ENCODE results near the gene SRSF2. TPM values are rescaled to one million over a fixed set of nuclear protein-coding genes. Genes with fewer than 3 reads are reported as not detected.
"Not testable (repeated sequence)": the region's sequence is repeated elsewhere in the genome, so short reads cannot be mapped to it uniquely, and the experiment has no call there.

The SRSF2 gene
- total RNA-seq, 1 donor from 2014 or later = 468 TPM

GRCh38 chr17:76706817-76707216, 30.3 kb downstream of the SRSF2 start:
- intact Hi-C loops (cut with micrococcal nuclease) = no loop called here

DNA sequence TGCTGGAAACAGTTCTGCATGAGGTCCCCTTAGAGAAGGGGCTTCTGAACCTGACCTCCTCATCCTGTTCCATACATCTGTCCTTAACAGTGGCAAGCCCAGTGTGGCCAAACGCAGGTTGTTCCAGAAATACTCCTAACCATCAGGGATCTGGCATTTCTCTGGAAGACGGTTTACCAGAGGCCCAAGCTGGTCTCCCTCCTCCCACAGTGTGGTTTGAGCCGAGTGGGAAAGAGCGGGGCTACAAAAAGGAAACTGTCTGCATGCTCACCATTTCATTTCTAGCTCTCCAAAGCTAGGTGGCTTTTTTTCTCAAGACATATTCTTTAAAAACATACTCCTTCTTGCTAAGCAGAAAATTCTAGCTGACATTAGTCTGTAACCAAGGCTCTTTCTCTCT, 32.3 kb downstream of the SRSF2 start:
- intact Hi-C loops (cut with micrococcal nuclease) = no loop called here

DNA sequence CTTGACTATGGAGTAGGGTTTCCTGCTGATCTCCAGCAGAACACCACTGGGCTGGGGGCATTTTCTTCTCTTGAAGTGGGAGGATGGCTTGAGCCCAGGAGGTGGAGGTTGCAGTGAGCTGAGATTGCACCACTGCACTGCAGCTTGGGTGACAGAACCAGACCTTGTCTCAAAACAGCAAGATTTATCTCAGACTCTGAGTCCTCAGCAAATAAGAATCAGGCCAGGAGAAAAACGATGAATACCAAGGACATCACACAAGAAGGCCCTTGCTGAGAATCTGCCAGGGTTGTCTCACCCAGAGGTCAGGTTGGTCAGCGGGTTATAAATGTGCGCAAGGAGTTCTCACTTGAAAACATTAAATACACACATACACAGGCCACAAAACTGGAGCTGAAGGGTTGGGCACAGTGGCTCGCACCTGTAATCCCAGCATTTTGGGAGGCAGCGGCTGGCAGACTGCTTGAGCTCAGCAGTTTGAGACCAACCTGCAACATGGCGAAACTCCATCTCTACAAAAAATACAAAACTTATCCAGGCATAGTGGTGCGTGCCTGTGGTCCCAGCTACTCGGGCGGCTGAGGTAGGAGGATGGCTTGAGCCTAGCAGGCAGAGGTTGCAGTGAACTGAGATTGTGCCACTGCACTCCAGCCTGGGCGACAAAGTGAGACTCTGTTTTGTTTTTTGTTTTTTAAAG, 34.0 kb downstream of the SRSF2 start:
- intact Hi-C loops (cut with micrococcal nuclease) = no loop called here

GRCh38 chr17:76702076-76702475, 35.1 kb downstream of the SRSF2 start:
- intact Hi-C loops (cut with micrococcal nuclease) = no loop called here

GRCh38 chr17:76701471-76701967, 35.6 kb downstream of the SRSF2 start:
- intact Hi-C loops (cut with micrococcal nuclease) = no loop called here

- intact Hi-C loops (cut with micrococcal nuclease) = no loop called here
These were observed 36.3 kb downstream of the SRSF2 start for GRCh38 chr17:76700617-76701470.

DNA sequence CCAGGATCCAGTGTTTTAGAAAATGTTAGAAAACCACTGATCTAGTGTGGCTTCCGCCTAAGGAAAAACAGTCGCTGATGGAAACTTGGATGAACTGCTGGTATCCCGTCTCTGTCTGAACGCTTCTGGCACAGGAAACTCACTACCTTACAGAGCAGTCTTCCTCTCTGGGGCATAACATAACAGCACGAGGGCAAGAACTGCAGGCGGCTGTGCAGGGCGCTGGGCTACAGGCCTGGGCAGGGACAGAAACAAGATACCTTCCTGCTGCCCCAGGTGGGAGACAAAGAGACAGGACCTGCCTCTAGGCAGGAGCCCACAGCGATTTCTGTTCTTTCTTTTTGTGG, 36.9 kb downstream of the SRSF2 start:
- intact Hi-C loops (cut with micrococcal nuclease) = no loop called here

DNA sequence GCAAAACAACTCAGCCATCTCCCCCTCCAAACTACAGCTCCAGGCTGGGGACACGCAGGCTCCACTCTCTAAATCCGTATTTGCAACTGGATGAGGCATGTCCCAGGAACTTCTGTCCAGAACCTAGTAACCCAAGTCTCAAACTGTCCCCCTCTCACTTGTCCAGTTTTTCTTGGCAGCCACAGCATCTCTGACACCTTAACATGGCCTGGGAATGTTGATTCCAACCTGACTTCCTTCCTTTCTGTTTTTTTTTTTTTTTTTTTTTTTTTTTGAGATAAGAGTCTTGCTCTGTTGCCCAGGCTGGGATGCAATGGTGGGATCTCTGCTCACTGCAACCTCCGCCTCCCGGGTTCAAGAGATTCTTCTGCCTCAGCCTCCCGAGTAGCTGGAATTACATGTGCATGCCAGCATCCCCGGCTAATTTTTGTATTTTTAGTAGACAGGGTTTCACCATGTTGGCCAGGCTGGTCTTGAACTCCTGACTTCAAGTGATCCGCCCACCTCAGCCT, 38.6 kb downstream of the SRSF2 start:
- intact Hi-C loops (cut with micrococcal nuclease) = not testable (repeated sequence)

- intact Hi-C loops (cut with micrococcal nuclease) = no loop called here
These were observed 39.2 kb downstream of the SRSF2 start for GRCh38 chr17:76697702-76698465.

GRCh38 chr17:76696763-76697701, 40.1 kb downstream of the SRSF2 start:
- intact Hi-C loops (cut with micrococcal nuclease) = no loop called here

GRCh38 chr17:76695059-76695831, 41.9 kb downstream of the SRSF2 start:
- intact Hi-C loops (cut with micrococcal nuclease) = no loop called here

DNA sequence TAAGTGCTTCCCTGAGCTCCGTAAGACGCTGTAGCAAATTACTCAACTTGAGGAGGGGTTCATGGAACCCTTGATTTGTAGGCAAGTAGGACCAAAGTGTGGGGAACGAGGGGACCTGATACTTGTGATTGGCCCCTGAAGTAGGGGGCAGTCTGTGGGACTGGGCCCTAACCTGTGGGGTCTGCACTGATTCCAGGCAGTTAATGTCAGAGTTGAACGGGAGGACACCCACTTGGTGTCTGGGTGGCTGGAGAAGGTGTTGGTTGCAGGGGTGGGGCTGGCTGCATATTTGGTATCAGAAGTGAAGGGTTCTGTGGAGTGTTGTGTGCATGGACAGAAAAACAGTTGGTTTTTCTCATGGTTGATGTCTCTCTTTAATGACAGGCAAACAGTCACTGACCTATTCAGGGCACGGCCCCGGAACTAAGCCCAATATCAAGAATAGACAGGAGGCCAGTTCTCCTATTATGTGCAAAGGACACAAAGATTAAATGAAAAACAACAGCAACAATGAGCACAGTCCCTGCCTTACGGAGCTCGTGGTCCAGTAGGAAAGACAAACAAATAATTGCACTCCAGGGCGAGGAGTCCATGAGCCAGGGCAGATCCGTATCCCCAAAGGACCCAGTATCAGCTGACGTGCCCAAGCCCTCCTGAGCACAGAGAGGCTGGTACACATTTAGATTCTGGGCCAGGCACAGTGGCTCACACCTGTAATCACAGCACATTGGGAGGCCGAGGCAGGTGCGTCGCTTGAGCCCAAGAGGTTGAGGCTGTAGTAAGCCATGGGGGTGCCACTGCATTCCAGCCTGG, 45.5 kb downstream of the SRSF2 start:
- intact Hi-C loops (cut with micrococcal nuclease) = no loop called here

- intact Hi-C loops (cut with micrococcal nuclease) = no loop called here
These were observed 46.4 kb downstream of the SRSF2 start for GRCh38 chr17:76690596-76691280.

- intact Hi-C loops (cut with micrococcal nuclease) = no loop called here
These were observed 47.3 kb downstream of the SRSF2 start for GRCh38 chr17:76689859-76690258.

- intact Hi-C loops (cut with micrococcal nuclease) = no loop called here
These were observed 48.9 kb downstream of the SRSF2 start for GRCh38 chr17:76688165-76688622.

- intact Hi-C loops (cut with micrococcal nuclease) = no loop called here
These were observed 49.6 kb downstream of the SRSF2 start for GRCh38 chr17:76687298-76688164.
